C4-2B (cell line): Measurements from ENCODE around the gene SLC22A2.
"Not testable (repeated sequence)": the region's sequence is repeated elsewhere in the genome, so short reads cannot be mapped to it uniquely, and the experiment has no call there.

Source experiments
- CTCF ChIP-seq: fragments of 450-650 bp; conservative IDR thresholded peaks from 2 replicates; pipeline ENCODE4 v1.5.1; 2017; ENCODE audit warnings: mild to moderate bottlenecking
- ZFX ChIP-seq: fragments of 450-650 bp; IDR thresholded peaks from 2 replicates; pipeline ENCODE4 v1.6.1; 2017

- TF ChIP-seq CTCF, ZFX: not testable (repeated sequence)
These were observed 22.3 kb downstream of the SLC22A2 start for GRCh38 chr6:160236235-160236872.
